Subcutaneous abdominal adipose tissue (tissue), 5 donors: ENCODE results near the gene CMIP.

Source experiments
- H3K27ac ChIP-seq: one replicate; pipeline ENCODE4 v1.7.0; 2013; ENCODE audit warnings: low read depth, mild to moderate bottlenecking, inconsistent platforms, low read length, moderate library complexity
- H3K27me3 ChIP-seq, 5 donors: one replicate each; pipeline ENCODE4 v1.7.0; 2013; ENCODE audit warnings: low read length in 5 of 5, inconsistent platforms in 1 of 5; ENCODE audit not compliant: control insufficient read depth in 5 of 5, insufficient read depth in 4 of 5
- H3K36me3 ChIP-seq, 5 donors: one replicate each; pipeline ENCODE4 v1.7.0; 2013; ENCODE audit warnings: low read length in 5 of 5; ENCODE audit not compliant: control insufficient read depth in 5 of 5, insufficient read depth in 5 of 5
- H3K4me1 ChIP-seq, 5 donors: one replicate each; pipeline ENCODE4 v1.7.0; 2013; ENCODE audit warnings: low read length in 5 of 5, mild to moderate bottlenecking in 3 of 5, moderate library complexity in 1 of 5; ENCODE audit not compliant: control insufficient read depth in 5 of 5, insufficient read depth in 5 of 5
- H3K4me3 ChIP-seq, 5 donors: one replicate each; pipeline ENCODE4 v1.7.0; 2013; ENCODE audit warnings: low read length in 5 of 5, low read depth in 1 of 5
- H3K9ac ChIP-seq, 5 donors: one replicate each; pipeline ENCODE4 v1.7.0; 2013; ENCODE audit warnings: low read length in 5 of 5, mild to moderate bottlenecking in 4 of 5, moderate library complexity in 3 of 5
- H3K9me3 ChIP-seq, 5 donors: one replicate each; pipeline ENCODE4 v1.7.0; 2013; ENCODE audit warnings: low read length in 5 of 5; ENCODE audit not compliant: control insufficient read depth in 5 of 5
- donor health status: healthy.
- donor health status: healthy.
- donor health status: healthy.
- donor health status: healthy.
- donor health status: healthy.

Gene CMIP

DNA sequence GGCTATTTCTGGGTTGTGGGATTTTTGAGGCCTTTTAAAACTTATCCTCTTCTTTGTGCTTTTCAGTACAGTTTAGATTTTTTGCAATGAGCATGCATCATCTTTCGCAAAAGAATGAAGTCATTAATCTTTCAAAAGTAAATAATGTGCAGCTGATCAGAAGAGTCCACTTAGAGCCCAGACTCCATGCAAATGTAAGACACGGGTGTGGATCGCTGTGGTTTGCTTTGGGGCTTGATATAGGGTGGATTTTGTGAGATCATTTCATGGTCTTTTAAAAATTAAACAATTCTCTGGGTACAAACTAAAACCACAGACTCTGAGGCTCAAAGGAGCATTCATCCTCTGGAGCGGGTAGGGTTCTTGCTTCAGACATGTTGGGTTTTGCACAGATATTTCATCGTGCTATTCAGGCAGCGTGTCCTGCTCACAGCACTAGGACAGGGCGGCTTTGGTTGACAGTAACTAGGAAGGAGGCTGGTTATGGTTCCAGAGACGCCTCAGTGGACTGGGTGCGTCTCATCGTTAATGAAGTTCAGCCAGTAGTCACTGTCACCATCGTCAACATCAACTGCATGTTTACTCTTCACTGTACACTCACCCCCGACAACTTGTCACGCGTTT lies 205.1 kb downstream of the CMIP start:
- no peaks in the 10 kb centered on the region for H3K9me3 ChIP-seq
- H3K27ac ChIP-seq = no peak overlapping the region
- peaks cover 2 to 15% (median 10%) of the 10 kb centered on the region in 5 donors for H3K4me1 ChIP-seq
- H3K4me3 ChIP-seq = no peak overlapping the region
- H3K27me3 ChIP-seq = no peaks in the 10 kb centered on the region
- peaks cover 0 to 24% (median 20%) of the 10 kb centered on the region in 5 donors for H3K36me3 ChIP-seq
- H3K9ac ChIP-seq = no peak overlapping the region

DNA sequence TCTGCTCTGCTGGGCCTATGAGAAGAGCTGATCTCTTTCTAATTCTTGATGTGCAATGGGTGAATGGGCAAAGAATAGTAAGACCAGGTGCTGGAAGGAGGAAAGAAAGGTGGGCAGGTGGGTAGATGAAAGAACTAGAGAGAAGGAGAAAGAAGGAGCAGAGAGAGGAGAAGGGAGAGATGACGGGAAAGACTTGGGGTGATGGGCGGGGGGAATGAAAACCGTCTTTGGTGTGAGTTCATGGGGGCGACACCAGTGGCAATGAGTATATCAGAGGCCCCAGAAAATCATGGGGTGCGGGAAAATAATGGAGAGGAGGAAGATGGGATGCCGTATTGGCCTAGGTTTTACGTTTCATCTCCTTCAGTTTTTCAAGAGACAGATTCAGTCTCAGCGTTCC lies 205.7 kb downstream of the CMIP start:
- Histone ChIP-seq H3K4me1 (peaks cover 2 to 13% (median 10%) of the 10 kb centered on the region in 5 donors), H3K27ac (no peak overlapping the region), H3K9ac (no peak overlapping the region), H3K36me3 (peaks cover 0 to 27% (median 20%) of the 10 kb centered on the region in 5 donors), H3K9me3 (no peaks in the 10 kb centered on the region), H3K4me3 (no peak overlapping the region), H3K27me3 (no peaks in the 10 kb centered on the region)

DNA sequence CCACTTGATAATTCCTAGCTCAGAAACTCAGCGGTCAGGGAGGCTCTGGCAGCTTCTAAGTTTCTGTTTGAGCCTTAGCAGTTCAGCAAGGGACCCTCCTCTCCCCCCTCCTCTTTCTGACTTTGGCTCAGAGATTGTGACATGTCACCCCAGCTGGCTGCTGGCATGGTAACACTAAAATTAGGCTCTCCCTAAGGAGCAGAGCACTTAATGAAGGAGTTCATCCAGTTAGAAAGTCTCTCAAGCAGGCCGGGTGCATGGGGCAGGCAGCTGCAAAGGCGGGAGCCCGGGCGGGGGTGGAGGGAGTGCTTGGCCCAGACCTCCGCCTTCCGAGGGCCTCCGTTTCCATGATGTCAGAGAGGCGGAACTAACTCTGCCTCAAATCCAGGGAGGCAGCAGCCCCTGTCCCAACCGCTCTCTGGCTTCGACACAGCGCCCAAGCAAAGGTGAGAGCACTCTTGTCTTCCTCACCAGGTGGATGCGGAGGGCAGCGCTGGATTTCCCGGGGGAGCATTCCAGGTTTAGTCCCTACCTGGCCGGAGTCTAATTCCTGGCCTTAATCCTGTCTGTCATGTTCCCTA lies 206.5 kb downstream of the CMIP start:
- H3K9ac ChIP-seq = peak overlapping the region in 1 of 5 donors; percentile 6
- H3K9me3 ChIP-seq = no peaks in the 10 kb centered on the region
- peaks cover 2 to 13% (median 10%) of the 10 kb centered on the region in 5 donors for H3K4me1 ChIP-seq
- H3K4me3 ChIP-seq = peak overlapping the region in 1 of 5 donors; percentile 32
- peaks cover 0 to 27% (median 20%) of the 10 kb centered on the region in 5 donors for H3K36me3 ChIP-seq
- H3K27me3 ChIP-seq = no peaks in the 10 kb centered on the region
- H3K27ac ChIP-seq = peak overlapping the region; percentile 29

DNA sequence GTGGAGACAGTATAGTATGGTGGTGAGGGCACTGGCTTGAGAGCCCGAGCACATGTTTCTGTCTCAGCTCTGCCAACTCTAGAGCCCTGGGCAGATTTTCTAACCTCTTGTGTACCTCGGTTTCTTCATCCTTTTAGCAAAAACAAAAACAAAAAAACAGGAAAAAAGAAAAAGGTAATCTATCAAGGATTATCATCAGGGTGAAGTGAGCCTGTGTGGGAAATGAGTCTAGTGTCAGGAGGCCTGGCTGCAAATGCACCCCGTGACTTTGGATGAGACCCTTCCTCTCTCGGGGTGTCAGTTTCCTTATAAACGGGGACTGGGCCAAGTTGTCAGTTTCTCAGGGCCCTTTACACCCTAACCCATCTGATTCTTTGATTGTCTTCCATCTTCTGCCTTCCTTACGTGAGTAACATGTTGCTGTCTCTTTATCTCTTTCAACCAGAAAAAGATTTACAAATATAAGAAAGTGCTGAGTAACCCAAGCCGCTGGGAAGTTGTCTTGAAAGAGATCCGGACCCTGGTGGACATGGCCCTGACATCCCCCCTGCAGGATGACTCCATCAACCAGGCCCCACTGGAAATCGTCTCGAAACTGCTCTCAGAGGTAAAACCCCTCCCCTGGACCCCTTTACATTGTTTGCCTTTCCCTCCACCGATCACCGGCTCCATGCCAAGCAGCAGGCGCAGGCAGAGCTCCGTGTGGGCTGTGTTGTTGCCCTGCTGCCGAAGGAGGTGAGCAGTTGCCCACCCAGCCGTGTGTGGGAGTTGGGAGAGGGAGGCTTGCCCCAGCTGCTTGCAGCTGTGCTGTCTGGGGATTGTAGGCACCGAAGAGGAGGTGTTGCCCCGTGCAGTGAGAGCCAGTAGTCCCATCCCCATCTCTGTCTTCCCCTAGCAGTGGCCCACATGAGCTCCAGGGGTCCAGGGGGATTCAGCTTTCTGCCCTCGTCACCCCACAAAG lies 207.4 kb downstream of the CMIP start:
- H3K27me3 ChIP-seq = no peaks in the 10 kb centered on the region
- H3K36me3 ChIP-seq = peaks cover 0 to 27% (median 20%) of the 10 kb centered on the region in 5 donors
- no peak overlapping the region for H3K4me3 ChIP-seq
- peaks cover 2 to 13% (median 10%) of the 10 kb centered on the region in 5 donors for H3K4me1 ChIP-seq
- H3K9me3 ChIP-seq = no peaks in the 10 kb centered on the region
- H3K9ac ChIP-seq = no peak overlapping the region
- H3K27ac ChIP-seq = no peak overlapping the region

DNA sequence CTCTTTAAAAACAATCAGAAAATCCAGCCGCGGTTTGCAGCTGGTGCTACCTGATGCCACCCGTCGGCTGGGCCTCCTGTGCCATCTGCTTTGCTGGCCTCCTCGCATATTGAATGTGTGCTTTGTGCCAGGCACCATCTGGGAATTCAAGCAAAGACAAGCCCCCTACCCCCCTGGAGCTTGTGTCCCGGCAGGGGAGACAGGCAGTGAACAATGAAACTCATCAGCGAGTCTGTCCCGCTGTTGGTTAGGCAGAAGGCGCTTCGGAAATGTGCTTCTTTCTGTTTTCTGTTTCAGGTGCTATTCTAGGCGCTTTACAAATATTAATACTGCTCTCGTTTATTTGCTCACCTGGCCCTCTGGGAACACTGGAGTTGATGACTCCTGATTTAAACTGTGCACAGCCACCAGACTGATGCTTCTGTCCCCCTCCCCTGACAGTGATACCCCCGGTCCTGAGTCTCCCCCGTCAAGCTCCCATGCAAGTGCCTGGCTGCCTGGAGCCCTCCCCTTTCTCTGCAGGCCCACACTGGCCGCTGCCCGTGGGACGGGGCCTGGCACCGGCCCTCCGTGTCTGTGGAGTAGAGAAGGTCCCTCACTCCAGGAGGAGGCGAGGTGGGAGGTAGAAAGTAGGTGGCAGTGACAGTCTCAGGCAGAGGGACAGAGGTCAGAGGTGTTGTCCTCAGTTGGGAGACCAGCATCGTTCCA lies 208.3 kb downstream of the CMIP start:
- H3K9ac ChIP-seq = no peak overlapping the region
- H3K4me3 ChIP-seq = no peak overlapping the region
- H3K36me3 ChIP-seq = peaks cover under 1 to 33% (median 24%) of the 10 kb centered on the region in 5 donors
- no peaks in the 10 kb centered on the region for H3K27me3 ChIP-seq
- no peaks in the 10 kb centered on the region for H3K9me3 ChIP-seq
- no peak overlapping the region for H3K27ac ChIP-seq
- H3K4me1 ChIP-seq = peaks cover 2 to 13% (median 10%) of the 10 kb centered on the region in 5 donors

DNA sequence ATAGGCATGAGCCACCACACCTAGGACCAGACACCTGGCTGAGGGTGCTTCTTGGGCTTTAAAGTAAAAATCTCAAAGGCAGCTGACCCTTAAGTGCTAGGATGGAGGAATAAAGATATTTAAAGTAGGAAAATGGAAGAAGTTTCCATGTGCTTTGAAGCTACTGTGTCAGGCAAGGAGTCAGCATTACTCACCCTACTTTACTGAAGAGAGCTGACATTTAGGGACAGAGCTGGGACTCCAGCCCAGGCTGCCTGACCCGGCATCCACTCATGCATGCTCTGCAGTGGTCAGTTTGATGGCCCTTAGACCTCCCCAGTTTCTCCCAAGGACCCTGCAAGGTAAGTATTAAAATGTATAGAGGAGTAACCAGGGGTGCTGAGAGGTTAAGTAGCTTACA lies 209.7 kb downstream of the CMIP start:
- H3K4me3 ChIP-seq = no peak overlapping the region
- peaks cover 2 to 13% (median 7%) of the 10 kb centered on the region in 5 donors for H3K4me1 ChIP-seq
- no peak overlapping the region for H3K27ac ChIP-seq
- no peaks in the 10 kb centered on the region for H3K27me3 ChIP-seq
- H3K9ac ChIP-seq = no peak overlapping the region
- H3K36me3 ChIP-seq = peaks cover 6 to 46% (median 38%) of the 10 kb centered on the region in 5 donors
- no peaks in the 10 kb centered on the region for H3K9me3 ChIP-seq

DNA sequence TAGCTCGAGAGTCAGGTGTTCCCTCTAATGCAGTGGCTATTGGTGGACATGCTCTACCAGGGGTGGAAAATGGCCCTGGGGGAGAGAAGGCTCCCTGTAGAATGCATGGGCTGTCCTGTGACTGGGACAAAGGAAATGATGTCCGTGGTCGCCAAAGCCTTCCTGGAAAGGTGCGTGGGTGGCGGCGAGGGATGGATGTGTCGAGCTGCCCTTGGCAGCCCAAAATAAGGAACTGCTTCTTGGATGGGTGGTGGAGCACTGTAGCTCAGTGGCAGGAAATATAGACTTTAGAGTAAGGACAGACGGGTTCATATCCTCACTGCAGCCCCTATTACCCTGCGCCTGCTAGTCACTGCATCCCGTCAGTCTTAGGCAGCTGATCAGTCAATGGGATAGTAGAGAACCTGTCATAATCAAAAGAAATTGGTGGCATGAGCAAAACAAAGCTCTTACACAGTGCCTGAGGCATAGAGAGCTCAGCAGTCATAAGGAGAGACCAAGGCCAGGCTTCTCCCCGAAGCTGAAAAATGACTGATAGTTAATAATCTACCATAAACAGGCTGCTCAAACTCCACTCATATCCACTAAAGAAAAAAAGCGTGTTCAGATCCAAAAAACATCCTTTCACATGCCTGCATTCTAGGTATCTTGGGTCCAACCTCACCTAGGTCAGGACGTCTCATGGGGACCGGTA lies 211.0 kb downstream of the CMIP start:
- no peak overlapping the region for H3K27ac ChIP-seq

DNA sequence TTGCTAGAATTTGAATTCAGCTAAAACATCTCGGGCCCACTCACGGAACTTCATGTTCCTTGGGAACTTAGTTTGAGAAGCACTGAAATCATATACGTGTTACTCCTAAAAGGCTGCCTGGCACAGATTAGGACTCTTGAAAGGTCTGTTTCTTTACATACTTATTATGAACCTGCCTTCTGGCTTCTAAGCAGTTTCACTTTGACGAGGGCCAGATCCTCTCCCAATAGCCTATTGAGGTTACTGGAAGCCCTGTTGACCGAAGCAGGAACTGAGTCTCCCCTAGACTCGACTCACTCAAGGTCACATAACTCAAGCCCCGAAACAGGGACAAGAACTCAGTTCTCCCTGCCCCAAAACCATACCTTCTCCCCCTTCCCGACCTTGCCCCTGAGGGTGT lies 212.6 kb downstream of the CMIP start:
- H3K4me1 ChIP-seq = no peaks in the 10 kb centered on the region
- no peaks in the 10 kb centered on the region for H3K9me3 ChIP-seq
- peaks cover 6 to 64% (median 61%) of the 10 kb centered on the region in 5 donors for H3K36me3 ChIP-seq
- H3K27ac ChIP-seq = no peak overlapping the region
- H3K9ac ChIP-seq = no peak overlapping the region
- H3K27me3 ChIP-seq = no peaks in the 10 kb centered on the region
- no peak overlapping the region for H3K4me3 ChIP-seq

More for the DNA sequence above, 211.0 kb downstream of the CMIP start:
- Histone ChIP-seq H3K36me3 (peaks cover 6 to 51% (median 46%) of the 10 kb centered on the region in 5 donors), H3K9ac (no peak overlapping the region), H3K27me3 (no peaks in the 10 kb centered on the region), H3K4me3 (no peak overlapping the region), H3K4me1 (peaks cover 0 to 10% (median 6%) of the 10 kb centered on the region in 5 donors), H3K9me3 (no peaks in the 10 kb centered on the region)

DNA sequence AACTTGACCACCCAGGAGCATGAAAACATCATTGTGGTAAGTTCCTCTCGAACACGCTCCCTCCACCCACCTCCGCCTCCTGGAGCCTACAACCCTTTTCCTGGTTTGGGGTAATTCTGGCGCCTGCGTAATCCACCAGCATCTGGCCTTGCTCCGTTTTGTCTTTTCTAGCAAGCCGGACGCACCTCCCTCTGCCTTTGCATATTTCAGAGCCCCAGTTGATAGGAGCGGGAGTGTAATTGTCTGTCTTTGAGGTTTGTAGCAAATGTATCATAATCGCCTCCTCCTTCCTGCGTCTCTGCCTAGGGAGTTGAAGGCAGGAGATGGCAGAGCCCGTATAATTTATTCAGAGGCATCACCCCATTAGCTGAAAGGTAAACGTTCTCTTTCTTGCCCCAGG lies 213.2 kb downstream of the CMIP start:
- Histone ChIP-seq H3K36me3 (peaks cover 6 to 63% (median 61%) of the 10 kb centered on the region in 5 donors), H3K9me3 (no peaks in the 10 kb centered on the region), H3K4me1 (no peaks in the 10 kb centered on the region)

More for the DNA sequence above, 213.2 kb downstream of the CMIP start:
- no peaks in the 10 kb centered on the region for H3K27me3 ChIP-seq
- H3K9ac ChIP-seq = no peak overlapping the region
- no peak overlapping the region for H3K4me3 ChIP-seq
- no peak overlapping the region for H3K27ac ChIP-seq
